ENCODE data around the gene CRADD.
A peak's percentile ranks its signal among the peaks of the same experiment; 100 is the strongest.

Gene CRADD

GRCh38 chr12:93760275-93760875 is 83.2 kb downstream of the CRADD start:
- no peak overlapping the region for H3K27ac ChIP-seq
- TF ChIP-seq CTCF (conservative IDR thresholded peaks at IDR 0.05): no peak

- no peak for TF ChIP-seq CTCF (conservative IDR thresholded peaks at IDR 0.05)
- H3K27ac ChIP-seq: no peak overlapping the region
Observed at GRCh38 chr12:93762059-93762719, 85.0 kb downstream of the CRADD start.

- no peak for TF ChIP-seq CTCF (conservative IDR thresholded peaks at IDR 0.05)
- no peak overlapping the region for H3K27ac ChIP-seq
Observed at GRCh38 chr12:93762912-93763553, 85.9 kb downstream of the CRADD start.

- no peak for TF ChIP-seq CTCF (conservative IDR thresholded peaks at IDR 0.05)
- no peak overlapping the region for H3K27ac ChIP-seq
Observed at GRCh38 chr12:93763746-93764147, 86.6 kb downstream of the CRADD start.

GRCh38 chr12:93766371-93766770 is 89.2 kb downstream of the CRADD start:
- TF ChIP-seq CTCF (conservative IDR thresholded peaks at IDR 0.05): no peak
- no peak overlapping the region for H3K27ac ChIP-seq

- TF ChIP-seq CTCF (conservative IDR thresholded peaks at IDR 0.05): peak; percentile 69
- H3K27ac ChIP-seq: no peak overlapping the region
Observed at GRCh38 chr12:93766796-93767523, 89.8 kb downstream of the CRADD start.

GRCh38 chr12:93767524-93767863 is 90.3 kb downstream of the CRADD start:
- TF ChIP-seq CTCF (conservative IDR thresholded peaks at IDR 0.05): 0 out of 2 replicates have a peak, but pooled peaks have one; percentile 20
- H3K27ac ChIP-seq: no peak overlapping the region

Measured in VCaP (cell line).